Measurements from ENCODE around the gene CBL. TPM values are rescaled to one million over a fixed set of nuclear protein-coding genes. Genes with fewer than 3 reads are reported as not detected.

Gene CBL
- total RNA-seq, 1 experiment from 2014 or later, result 56.4 TPM

GRCh38 chr11:119267645-119268044 lies 61.5 kb downstream of the CBL start:
- Histone ChIP-seq H2BK20ac (ENCODE audit: low read depth, low read length, poor library complexity, severe bottlenecking) (no peak overlapping the region), H3K14ac (ENCODE audit: insufficient read depth, low read length) (no peak overlapping the region), H2BK5ac (ENCODE audit: insufficient read length, low read length) (no peak overlapping the region), H2BK12ac (ENCODE audit: insufficient read length, low read depth, low read length) (no peak overlapping the region), H3K27ac (ENCODE audit: insufficient read length, low read depth, low read length) (no peak overlapping the region), H2BK120ac (ENCODE audit: low read depth, low read length, poor library complexity, severe bottlenecking) (no peak overlapping the region), H3K23me2 (ENCODE audit: insufficient read length, low read depth, low read length, poor library complexity, severe bottlenecking) (no peaks in the 10 kb centered on the region), H3T11ph (ENCODE audit: low read length) (no peak overlapping the region), H3K9me3 (ENCODE audit: control insufficient read depth, low read depth, low read length) (no peaks in the 10 kb centered on the region), H3K56ac (ENCODE audit: insufficient read length, low read depth, low read length) (no peak overlapping the region), H3K18ac (ENCODE audit: insufficient read length, low read depth, low read length) (no peak overlapping the region), H2AFZ (ENCODE audit: low read length) (no peak overlapping the region), H4K8ac (replicated peaks; ENCODE audit: insufficient read length, low read depth, low read length) (no peak overlapping the region), H3K4me2 (ENCODE audit: insufficient read depth, insufficient read length, low read length) (no peak overlapping the region), H2AK5ac (ENCODE audit: insufficient read length, low read length) (no peak overlapping the region), H3K79me2 (ENCODE audit: insufficient read depth, low read length) (peaks cover 2% of the 10 kb centered on the region; the same call in 1 of the 2 replicates), H3K27me3 (ENCODE audit: insufficient read depth, low read length) (no peaks in the 10 kb centered on the region), H2BK15ac (ENCODE audit: low read depth, low read length) (no peak overlapping the region), H3K23ac (ENCODE audit: insufficient read length, low read depth, low read length) (no peak overlapping the region), H4K5ac (ENCODE audit: insufficient read length, low read depth, low read length) (no peak overlapping the region), H4K20me1 (ENCODE audit: control insufficient read depth, insufficient read depth, insufficient read length) (no peaks in the 10 kb centered on the region), H3K4me1 (ENCODE audit: insufficient read depth, low read length) (no peaks in the 10 kb centered on the region), H3K4ac (ENCODE audit: low read depth, low read length) (no peak overlapping the region), H4K91ac (ENCODE audit: insufficient read length, low read depth, low read length) (no peak overlapping the region), H3K79me1 (ENCODE audit: insufficient read depth, low read depth, low read length, poor library complexity, severe bottlenecking) (peaks cover 6% of the 10 kb centered on the region), H3K9ac (ENCODE audit: extremely low read depth, insufficient read length, low read length) (no peak overlapping the region)
- H3K27me3 Mint-ChIP-seq (ENCODE audit: low read depth), result no peaks in the 10 kb centered on the region
- no peaks in the 10 kb centered on the region for H3K9me3 Mint-ChIP-seq
- DNase-seq, result no peak
- peak overlapping the region in 1 of 3 experiments; percentile 21; a peak in 1 of 7 replicates for H3K27ac Mint-ChIP-seq
- TF ChIP-seq, protein P1, sequence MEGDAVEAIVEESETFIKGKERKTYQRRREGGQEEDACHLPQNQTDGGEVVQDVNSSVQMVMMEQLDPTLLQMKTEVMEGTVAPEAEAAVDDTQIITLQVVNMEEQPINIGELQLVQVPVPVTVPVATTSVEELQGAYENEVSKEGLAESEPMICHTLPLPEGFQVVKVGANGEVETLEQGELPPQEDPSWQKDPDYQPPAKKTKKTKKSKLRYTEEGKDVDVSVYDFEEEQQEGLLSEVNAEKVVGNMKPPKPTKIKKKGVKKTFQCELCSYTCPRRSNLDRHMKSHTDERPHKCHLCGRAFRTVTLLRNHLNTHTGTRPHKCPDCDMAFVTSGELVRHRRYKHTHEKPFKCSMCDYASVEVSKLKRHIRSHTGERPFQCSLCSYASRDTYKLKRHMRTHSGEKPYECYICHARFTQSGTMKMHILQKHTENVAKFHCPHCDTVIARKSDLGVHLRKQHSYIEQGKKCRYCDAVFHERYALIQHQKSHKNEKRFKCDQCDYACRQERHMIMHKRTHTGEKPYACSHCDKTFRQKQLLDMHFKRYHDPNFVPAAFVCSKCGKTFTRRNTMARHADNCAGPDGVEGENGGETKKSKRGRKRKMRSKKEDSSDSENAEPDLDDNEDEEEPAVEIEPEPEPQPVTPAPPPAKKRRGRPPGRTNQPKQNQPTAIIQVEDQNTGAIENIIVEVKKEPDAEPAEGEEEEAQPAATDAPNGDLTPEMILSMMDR (conservative IDR thresholded peaks at IDR 0.05), result no peak
- H3K36me3 Mint-ChIP-seq (ENCODE audit: insufficient read depth in 1 of 3, low read depth in 3 of 3), result no peaks in the 10 kb centered on the region; a peak in 3 of 7 replicates
- peaks cover 4 to 5% of the 10 kb centered on the region in 2 experiments; a peak in 2 of 4 replicates for H3K4me1 Mint-ChIP-seq
- no CpG with 5 or more reads among the region's 5 CpGs for WGBS (ENCODE audit: extremely low coverage, insufficient read length, low lambda C conversion rate)
- no peak overlapping the region for H3K4me3 Mint-ChIP-seq

Data from H9 (cell line).